Measurements from ENCODE around the gene IFIH1. TPM values are rescaled to one million over a fixed set of nuclear protein-coding genes. Genes with fewer than 3 reads are reported as not detected.

IFIH1 gene
- total RNA-seq, 1 donor from 2014 or later, result 10.4 TPM

DNA sequence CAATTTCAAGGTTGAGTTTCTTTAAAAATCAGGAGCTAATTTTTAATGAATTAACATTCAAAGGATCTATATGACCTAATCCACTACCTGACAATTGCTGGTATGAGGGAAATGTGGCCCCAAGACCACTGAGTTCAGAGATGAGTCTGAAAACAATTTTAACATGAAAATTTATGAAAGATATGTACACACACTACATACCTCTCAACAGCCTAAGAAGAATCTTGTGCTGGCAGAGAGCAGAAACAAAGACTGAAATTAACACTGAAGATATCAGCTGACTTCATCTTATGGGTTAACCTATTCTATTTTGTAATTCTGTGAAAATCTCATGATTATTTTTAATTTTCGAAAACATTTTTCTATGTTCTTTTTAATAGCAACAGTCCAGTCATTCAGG is 76.9 kb downstream of the IFIH1 start:
- Mint-ChIP-seq H3K4me1 (ENCODE audit: unreplicated experiment) (peaks cover 23% of the 10 kb centered on the region), H3K27ac (no peak overlapping the region), H3K4me3 (peak overlapping the region; percentile 89), H3K9me3 (peaks cover 5% of the 10 kb centered on the region), H3K36me3 (peaks cover 13% of the 10 kb centered on the region), H3K27me3 (no peaks in the 10 kb centered on the region)
- TF ChIP-seq, protein P1, sequence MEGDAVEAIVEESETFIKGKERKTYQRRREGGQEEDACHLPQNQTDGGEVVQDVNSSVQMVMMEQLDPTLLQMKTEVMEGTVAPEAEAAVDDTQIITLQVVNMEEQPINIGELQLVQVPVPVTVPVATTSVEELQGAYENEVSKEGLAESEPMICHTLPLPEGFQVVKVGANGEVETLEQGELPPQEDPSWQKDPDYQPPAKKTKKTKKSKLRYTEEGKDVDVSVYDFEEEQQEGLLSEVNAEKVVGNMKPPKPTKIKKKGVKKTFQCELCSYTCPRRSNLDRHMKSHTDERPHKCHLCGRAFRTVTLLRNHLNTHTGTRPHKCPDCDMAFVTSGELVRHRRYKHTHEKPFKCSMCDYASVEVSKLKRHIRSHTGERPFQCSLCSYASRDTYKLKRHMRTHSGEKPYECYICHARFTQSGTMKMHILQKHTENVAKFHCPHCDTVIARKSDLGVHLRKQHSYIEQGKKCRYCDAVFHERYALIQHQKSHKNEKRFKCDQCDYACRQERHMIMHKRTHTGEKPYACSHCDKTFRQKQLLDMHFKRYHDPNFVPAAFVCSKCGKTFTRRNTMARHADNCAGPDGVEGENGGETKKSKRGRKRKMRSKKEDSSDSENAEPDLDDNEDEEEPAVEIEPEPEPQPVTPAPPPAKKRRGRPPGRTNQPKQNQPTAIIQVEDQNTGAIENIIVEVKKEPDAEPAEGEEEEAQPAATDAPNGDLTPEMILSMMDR (conservative IDR thresholded peaks at IDR 0.05), result no peak
- DNase-seq (ENCODE audit: extremely low spot score, unreplicated experiment), result no peak

DNA sequence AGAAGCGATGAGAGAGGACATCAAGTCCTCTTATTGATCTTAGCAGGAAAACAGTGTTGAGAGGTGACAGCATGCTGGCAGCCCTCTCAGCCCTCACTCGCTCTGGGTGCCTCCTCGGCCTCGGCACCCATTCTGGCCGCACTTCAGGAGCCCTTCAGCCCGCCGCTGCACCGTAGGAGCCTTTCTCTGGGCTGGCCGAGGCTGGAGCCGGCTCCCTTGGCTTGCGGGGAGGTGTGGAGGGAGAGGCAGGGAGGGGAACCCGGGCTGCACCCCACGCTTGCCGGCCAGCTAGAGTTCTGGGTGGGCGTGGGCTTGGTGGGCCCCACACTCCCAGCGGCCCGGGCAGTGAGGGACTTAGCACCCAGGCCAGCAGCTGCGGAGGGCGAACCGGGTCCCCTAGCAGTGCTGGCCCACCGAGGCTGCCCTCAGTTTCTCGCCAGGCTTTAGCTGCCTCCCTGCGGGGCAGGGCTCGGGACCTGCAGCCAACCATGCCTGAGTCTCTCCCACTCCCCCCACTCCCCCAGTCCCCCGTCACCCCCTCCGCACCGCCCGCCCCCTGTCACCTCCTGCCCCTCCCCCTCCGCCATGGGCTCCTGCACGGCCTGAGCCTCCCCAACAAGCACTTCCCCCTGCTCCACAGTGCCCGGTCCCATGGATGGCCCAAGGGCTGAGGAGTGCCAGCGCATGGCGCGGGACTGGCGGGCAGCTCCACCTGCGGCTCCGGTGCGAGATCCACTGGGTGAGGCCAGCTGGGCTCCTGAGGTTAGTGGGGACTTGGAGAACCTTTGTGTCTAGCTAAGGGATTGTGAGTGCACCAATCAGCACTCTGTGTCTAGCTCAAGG is 83.6 kb downstream of the IFIH1 start:
- Mint-ChIP-seq H3K4me3 (no peak overlapping the region), H3K36me3 (peaks cover 17% of the 10 kb centered on the region), H3K4me1 (ENCODE audit: unreplicated experiment) (peaks cover 15% of the 10 kb centered on the region), H3K27ac (no peak overlapping the region), H3K27me3 (no peaks in the 10 kb centered on the region), H3K9me3 (peaks cover 5% of the 10 kb centered on the region)
- no peak for DNase-seq (ENCODE audit: extremely low spot score, unreplicated experiment)
- TF ChIP-seq, protein P1 (conservative IDR thresholded peaks at IDR 0.05), result no peak

DNA sequence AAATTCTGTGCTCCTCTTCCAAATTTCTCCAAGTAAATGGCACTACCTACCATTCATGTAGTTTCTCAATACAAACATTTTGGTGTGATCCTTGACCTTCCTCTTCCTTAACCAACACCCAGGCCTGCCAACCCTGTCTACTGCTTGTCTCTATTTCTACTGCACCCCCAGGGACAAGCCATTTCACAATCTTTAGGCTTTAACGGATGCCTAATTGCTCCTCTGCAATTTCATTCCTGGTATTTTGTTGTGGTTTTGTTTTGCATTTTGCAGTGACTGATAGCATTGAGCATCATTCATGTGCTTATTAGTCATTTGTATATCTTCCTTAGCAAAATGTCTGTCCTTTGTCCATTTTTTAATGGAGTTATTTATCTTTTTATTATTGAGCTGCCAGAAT is 85.3 kb downstream of the IFIH1 start:
- H3K4me3 Mint-ChIP-seq, result no peak overlapping the region
- H3K4me1 Mint-ChIP-seq (ENCODE audit: unreplicated experiment), result peaks cover 15% of the 10 kb centered on the region
- peaks cover 9% of the 10 kb centered on the region for H3K36me3 Mint-ChIP-seq
- peaks cover 5% of the 10 kb centered on the region for H3K9me3 Mint-ChIP-seq
- H3K27me3 Mint-ChIP-seq, result no peaks in the 10 kb centered on the region
- H3K27ac Mint-ChIP-seq, result no peak overlapping the region
- DNase-seq (ENCODE audit: extremely low spot score, unreplicated experiment), result no peak
- TF ChIP-seq, protein P1 (conservative IDR thresholded peaks at IDR 0.05), result no peak

DNA sequence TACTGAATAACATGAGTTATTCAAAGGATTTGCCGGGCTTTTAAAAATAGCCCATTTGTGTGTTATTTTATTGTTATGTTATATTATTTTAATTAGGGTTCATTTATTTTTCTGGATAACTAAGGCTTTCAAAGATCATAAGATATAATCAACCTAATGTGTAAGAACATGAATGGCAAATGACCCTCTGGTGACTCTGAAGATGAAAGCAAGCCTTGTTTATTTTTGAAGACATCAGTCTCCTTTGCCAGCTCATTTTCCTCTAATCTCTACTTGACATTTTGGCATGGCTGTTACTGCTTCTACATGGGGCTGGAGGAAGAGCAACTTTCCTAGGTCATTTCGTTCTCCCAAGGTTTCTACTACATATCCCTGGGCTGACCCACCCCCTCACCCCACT is 85.8 kb downstream of the IFIH1 start:
- TF ChIP-seq, protein P1 (conservative IDR thresholded peaks at IDR 0.05), result no peak
- Mint-ChIP-seq H3K36me3 (peaks cover 9% of the 10 kb centered on the region), H3K27ac (no peak overlapping the region), H3K9me3 (peaks cover 5% of the 10 kb centered on the region), H3K27me3 (no peaks in the 10 kb centered on the region), H3K4me1 (ENCODE audit: unreplicated experiment) (peaks cover 15% of the 10 kb centered on the region), H3K4me3 (no peak overlapping the region)
- no peak for DNase-seq (ENCODE audit: extremely low spot score, unreplicated experiment)

DNA sequence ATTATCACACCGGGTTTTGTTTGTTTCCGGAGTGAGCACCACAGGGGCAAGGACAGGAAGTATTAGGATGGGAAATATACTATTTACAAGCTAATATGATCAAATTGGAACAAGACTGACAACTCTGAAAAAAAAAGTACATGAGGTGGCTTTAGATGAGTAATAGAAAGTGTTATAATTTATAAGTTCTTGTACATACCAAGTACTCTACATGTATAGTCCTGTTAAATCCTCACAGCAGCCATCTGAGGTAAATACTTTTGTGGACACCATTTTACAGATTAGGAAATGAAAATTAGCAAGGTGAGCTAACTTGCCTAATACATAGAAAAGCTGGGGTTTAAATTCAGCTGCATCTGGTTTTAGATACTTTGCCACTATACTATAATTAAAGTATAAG is 86.5 kb downstream of the IFIH1 start:
- TF ChIP-seq, protein P1 (conservative IDR thresholded peaks at IDR 0.05), result no peak
- Mint-ChIP-seq H3K36me3 (peaks cover 9% of the 10 kb centered on the region), H3K27me3 (no peaks in the 10 kb centered on the region), H3K4me3 (no peak overlapping the region), H3K27ac (no peak overlapping the region), H3K9me3 (peaks cover 5% of the 10 kb centered on the region), H3K4me1 (ENCODE audit: unreplicated experiment) (peaks cover 15% of the 10 kb centered on the region)
- no peak for DNase-seq (ENCODE audit: extremely low spot score, unreplicated experiment)

All from type B pancreatic cell (in vitro differentiated cells).